ENCODE data around the gene SH3D19. TPM values are rescaled to one million over a fixed set of nuclear protein-coding genes. Genes with fewer than 3 reads are reported as not detected.

The SH3D19 gene
- polyA plus RNA-seq, 4 donors = 37.7 to 92.4 (median 64.6) TPM

Other genes starting within 250 kb of the SH3D19 start
- 1,000 to 10,000 TPM; 2,060 to 4,469 (median 3,965) TPM for gene RPS3A, start 226.0 kb downstream of the SH3D19 start, polyA plus RNA-seq
- not detected for gene PRSS48, start 48.4 kb downstream of the SH3D19 start, polyA plus RNA-seq
- gene FHIP1A, start 83.6 kb upstream of the SH3D19 start, polyA plus RNA-seq = 1 to 10 TPM in 2 of 4 donors, under 1 TPM in 2; 0.67 to 5.4 (median 1.6) TPM

Data from small intestine (tissue), 4 donors.